Measurements from ENCODE around the gene MYH7B.

Gene MYH7B

GRCh38 chr20:34976286-34976685 lies 20.6 kb downstream of the MYH7B start:
- no peak for DNase-seq
- no peaks in the 10 kb centered on the region for H3K9me3 ChIP-seq
- H3K27me3 ChIP-seq: no peaks in the 10 kb centered on the region
- no peaks in the 10 kb centered on the region for H3K36me3 ChIP-seq
- TF ChIP-seq, protein P1, sequence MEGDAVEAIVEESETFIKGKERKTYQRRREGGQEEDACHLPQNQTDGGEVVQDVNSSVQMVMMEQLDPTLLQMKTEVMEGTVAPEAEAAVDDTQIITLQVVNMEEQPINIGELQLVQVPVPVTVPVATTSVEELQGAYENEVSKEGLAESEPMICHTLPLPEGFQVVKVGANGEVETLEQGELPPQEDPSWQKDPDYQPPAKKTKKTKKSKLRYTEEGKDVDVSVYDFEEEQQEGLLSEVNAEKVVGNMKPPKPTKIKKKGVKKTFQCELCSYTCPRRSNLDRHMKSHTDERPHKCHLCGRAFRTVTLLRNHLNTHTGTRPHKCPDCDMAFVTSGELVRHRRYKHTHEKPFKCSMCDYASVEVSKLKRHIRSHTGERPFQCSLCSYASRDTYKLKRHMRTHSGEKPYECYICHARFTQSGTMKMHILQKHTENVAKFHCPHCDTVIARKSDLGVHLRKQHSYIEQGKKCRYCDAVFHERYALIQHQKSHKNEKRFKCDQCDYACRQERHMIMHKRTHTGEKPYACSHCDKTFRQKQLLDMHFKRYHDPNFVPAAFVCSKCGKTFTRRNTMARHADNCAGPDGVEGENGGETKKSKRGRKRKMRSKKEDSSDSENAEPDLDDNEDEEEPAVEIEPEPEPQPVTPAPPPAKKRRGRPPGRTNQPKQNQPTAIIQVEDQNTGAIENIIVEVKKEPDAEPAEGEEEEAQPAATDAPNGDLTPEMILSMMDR (IDR thresholded peaks at IDR 0.05; ENCODE audit: low read depth, low read length): no peak
- H3K4me3 ChIP-seq (ENCODE audit: low read depth, low read length): no peak overlapping the region
- peaks cover 8% of the 10 kb centered on the region for H3K4me1 ChIP-seq

DNA sequence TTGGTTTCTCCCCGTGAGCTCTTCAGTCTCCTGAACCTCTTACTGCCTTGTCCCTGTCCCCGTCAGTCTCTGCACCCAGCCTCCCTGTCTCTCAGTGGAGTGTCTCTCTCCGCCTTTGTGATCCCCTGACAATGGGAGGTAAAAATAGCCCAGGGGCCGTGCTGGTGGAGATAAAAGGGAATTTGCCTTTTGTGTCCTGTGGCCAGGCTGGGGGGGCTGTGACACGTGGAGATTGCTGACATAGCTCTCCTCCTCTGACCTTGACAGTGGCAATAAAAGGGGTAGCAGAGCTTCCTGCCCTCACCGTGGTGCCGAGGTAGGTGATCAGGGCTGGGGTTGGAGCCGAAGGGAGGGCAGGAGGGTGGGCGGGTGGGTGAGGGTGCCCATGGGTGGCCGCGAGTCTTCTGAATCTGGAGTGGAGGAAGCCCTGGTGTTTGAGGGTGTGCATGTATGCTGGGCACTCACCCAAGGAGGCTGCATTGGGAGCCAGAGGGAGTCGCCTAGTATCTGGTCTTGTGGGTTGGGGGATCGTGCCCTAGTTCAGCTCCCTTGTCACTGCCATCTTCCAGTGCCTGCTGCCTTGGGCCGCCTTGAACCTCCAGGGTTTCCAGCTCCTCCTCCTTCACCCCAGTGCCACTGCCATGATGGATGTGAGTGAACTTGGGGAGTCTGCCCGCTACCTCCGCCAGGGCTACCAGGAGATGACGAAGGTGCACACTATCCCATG lies 21.9 kb downstream of the MYH7B start:
- Histone ChIP-seq H3K4me3 (ENCODE audit: low read depth, low read length) (no peak overlapping the region), H3K36me3 (no peaks in the 10 kb centered on the region), H3K9me3 (no peaks in the 10 kb centered on the region), H3K27me3 (no peaks in the 10 kb centered on the region), H3K4me1 (peaks cover 9% of the 10 kb centered on the region)
- DNase-seq: no peak
- TF ChIP-seq, protein P1 (IDR thresholded peaks at IDR 0.05; ENCODE audit: low read depth, low read length): no peak

- no peaks in the 10 kb centered on the region for H3K9me3 ChIP-seq
- no peak overlapping the region for H3K4me3 ChIP-seq (ENCODE audit: low read depth, low read length)
- peaks cover 9% of the 10 kb centered on the region for H3K4me1 ChIP-seq
- DNase-seq: no peak
- H3K27me3 ChIP-seq: no peaks in the 10 kb centered on the region
- TF ChIP-seq, protein P1 (IDR thresholded peaks at IDR 0.05; ENCODE audit: low read depth, low read length): no peak
- H3K36me3 ChIP-seq: no peaks in the 10 kb centered on the region
These were observed 22.6 kb downstream of the MYH7B start for GRCh38 chr20:34978092-34978744.

- no peak overlapping the region for H3K4me3 ChIP-seq (ENCODE audit: low read depth, low read length)
- H3K4me1 ChIP-seq: peaks cover 9% of the 10 kb centered on the region
- DNase-seq: peak; percentile 42
- no peaks in the 10 kb centered on the region for H3K36me3 ChIP-seq
- TF ChIP-seq, protein P1 (IDR thresholded peaks at IDR 0.05; ENCODE audit: low read depth, low read length): no peak
- H3K9me3 ChIP-seq: no peaks in the 10 kb centered on the region
- no peaks in the 10 kb centered on the region for H3K27me3 ChIP-seq
These were observed 23.9 kb downstream of the MYH7B start for GRCh38 chr20:34979366-34980153.

GRCh38 chr20:34980543-34981233 lies 25.0 kb downstream of the MYH7B start:
- H3K9me3 ChIP-seq: no peaks in the 10 kb centered on the region
- no peak overlapping the region for H3K4me3 ChIP-seq (ENCODE audit: low read depth, low read length)
- TF ChIP-seq, protein P1 (IDR thresholded peaks at IDR 0.05; ENCODE audit: low read depth, low read length): no peak
- peak; percentile 76 for DNase-seq
- peaks cover 9% of the 10 kb centered on the region for H3K4me1 ChIP-seq
- H3K36me3 ChIP-seq: no peaks in the 10 kb centered on the region
- no peaks in the 10 kb centered on the region for H3K27me3 ChIP-seq
